GM10266 (cell line): Measurements from ENCODE around the gene BNC1.

ENCODE experiments used
- DNase-seq: peaks from one replicate; pipeline ENCODE4 v3.0.0; 2012; ENCODE audit errors: extremely low spot score
- TF ChIP-seq, protein P1 (sequence below): IDR thresholded peaks from 2 replicates; pipeline ENCODE4 v1.5.1; 2012; ENCODE audit warnings: mild to moderate bottlenecking, low read depth; ENCODE audit not compliant: control insufficient read depth, insufficient read depth; ENCODE audit errors: missing control alignments

Gene BNC1

DNA sequence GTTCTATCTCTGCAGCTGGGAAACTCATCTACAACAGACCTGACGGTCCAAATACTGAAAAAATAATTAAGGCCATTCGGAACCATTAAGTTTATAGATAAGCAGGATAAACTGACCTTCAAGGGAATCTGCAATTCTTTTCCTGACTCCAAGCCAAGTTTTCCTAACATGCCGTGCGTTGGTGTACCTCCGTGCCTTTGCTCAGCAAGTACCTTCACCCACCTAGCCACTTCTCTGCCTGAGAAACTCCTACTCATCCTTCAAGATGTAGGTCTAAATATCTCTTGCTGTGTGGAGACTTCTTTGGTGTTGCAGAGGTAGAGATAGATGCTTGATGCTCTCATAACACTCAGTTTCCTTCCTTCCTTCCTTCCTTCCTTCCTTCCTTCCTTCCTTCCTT, 24.2 kb upstream of the BNC1 start:
- TF ChIP-seq, protein P1, sequence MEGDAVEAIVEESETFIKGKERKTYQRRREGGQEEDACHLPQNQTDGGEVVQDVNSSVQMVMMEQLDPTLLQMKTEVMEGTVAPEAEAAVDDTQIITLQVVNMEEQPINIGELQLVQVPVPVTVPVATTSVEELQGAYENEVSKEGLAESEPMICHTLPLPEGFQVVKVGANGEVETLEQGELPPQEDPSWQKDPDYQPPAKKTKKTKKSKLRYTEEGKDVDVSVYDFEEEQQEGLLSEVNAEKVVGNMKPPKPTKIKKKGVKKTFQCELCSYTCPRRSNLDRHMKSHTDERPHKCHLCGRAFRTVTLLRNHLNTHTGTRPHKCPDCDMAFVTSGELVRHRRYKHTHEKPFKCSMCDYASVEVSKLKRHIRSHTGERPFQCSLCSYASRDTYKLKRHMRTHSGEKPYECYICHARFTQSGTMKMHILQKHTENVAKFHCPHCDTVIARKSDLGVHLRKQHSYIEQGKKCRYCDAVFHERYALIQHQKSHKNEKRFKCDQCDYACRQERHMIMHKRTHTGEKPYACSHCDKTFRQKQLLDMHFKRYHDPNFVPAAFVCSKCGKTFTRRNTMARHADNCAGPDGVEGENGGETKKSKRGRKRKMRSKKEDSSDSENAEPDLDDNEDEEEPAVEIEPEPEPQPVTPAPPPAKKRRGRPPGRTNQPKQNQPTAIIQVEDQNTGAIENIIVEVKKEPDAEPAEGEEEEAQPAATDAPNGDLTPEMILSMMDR = no peak

DNA sequence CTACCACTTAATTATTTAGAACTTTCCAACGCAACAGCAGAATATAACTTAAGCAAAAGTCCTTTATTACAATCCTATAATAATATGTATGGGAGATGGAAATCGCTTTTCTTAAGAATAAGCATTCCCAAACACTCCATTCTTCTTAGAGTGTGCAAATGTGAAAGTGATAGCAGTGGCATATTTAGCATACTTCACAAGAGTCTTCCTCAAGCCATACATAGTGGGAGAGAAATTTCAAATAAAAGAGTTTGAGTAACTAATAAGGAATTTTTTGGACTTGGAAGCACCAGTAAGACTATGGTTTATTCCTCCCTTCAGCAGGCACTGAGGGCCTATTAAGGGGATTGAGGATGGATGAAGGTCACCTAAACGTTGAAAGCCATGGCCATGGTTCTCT, 22.1 kb upstream of the BNC1 start:
- DNase-seq = no peak
- TF ChIP-seq, protein P1 = no peak

More for the DNA sequence above, 24.2 kb upstream of the BNC1 start:
- no peak for DNase-seq

DNA sequence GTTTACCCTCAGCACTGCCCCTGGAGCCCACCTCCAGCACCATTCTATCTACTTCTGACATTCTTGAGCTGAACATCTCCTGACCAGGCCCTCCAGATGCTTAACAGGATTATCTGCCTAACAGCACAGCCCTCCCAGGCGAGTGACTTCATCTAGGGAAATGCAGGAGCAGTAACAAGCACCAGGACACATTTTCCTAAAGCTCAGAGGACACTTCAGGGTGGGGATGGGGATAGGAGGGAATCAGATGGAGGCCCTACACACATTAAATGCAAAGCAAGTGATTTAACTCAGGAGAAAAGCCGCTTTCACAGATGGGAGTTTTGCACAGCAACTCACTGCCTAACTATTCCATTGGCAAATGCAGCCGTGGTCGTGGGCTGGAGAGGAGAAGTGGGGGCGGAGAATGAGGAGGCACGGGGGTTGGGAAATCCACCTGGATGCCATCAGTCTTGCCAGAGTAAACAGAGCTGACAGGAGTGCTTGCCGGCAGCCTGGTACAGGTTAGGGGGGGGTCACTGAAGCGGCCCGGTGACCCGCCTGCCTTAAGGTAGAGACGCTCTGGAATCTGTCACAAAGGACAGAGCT, 21.3 kb upstream of the BNC1 start:
- TF ChIP-seq, protein P1 = no peak
- no peak for DNase-seq

DNA sequence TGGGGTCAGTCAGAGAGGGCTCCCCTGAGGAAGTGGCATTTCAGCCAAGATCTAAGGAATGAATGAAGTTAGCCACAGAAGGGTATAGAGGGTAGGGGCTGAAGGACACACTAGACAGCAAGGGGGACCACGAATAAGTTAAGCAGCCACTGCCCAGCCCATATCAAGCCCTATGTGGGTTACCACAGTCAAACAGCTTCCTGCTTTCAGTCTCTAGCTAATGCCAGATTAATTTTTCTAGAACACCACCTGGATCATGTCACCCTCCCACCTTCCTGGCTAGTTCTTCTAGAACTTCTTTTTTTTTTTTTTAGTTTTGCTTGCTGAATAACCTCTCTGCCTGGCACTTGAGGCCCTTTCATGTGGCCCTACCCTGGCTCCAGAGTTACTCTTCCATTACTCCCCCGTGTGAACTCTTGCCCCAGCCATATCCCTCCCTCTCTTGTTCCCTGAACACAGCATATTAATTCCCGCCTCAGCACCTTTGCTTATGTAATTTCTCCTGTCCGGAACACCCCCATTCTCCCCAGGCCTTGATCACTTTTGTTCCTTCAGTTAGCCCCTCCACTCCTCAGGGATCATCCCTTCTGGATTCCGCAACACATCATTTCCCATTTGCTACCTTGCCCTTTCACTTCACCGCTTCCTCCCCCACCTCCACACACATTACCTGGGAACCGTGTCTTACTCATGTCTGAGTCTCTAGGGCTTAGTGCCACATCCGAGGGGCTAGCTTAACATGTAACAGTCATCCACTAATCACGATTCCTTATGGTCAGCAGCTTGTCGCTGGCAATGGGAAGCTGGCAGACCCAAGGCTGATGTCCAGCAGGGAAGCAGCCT, 20.6 kb upstream of the BNC1 start:
- TF ChIP-seq, protein P1 = no peak
- DNase-seq = no peak

DNA sequence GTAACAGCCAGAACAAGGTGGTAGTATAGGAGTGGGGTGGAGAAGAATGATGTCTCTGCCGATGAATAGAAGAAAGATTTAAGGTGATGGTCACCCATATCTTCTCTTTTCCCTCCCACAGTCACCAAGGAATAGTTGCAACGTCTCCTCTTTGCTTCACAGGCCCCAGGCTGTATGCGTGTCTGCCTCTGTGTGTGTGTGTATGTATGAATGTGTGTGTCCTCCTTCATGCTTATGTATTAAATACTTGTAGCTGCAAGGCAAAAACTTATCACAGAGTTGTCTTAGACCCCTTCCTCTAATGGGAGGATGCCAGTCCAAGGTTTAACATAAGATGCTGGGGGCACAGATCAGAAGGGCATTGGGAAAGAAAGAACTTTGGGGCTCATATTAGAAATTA, 19.1 kb upstream of the BNC1 start:
- TF ChIP-seq, protein P1 = no peak
- no peak for DNase-seq

DNA sequence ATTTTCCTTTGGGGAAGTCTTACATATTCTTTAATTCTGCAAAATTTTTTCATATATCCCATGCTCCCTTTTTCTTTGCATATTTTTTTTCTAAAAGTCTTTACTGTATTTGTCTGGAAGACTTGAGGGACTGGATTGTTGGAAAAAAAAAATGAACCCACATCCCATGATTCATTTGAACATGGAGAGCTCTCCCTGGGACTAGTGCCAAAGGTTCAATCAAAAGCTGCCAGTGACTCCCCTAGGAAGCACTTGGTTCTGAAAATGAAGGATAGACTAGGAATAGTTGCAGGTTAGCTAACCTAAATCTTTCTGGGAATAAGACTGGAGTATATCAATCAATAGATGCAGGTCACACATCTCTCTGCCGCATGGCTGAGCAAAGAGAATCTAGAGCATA, 16.4 kb upstream of the BNC1 start:
- no peak for DNase-seq
- TF ChIP-seq, protein P1 = no peak

DNA sequence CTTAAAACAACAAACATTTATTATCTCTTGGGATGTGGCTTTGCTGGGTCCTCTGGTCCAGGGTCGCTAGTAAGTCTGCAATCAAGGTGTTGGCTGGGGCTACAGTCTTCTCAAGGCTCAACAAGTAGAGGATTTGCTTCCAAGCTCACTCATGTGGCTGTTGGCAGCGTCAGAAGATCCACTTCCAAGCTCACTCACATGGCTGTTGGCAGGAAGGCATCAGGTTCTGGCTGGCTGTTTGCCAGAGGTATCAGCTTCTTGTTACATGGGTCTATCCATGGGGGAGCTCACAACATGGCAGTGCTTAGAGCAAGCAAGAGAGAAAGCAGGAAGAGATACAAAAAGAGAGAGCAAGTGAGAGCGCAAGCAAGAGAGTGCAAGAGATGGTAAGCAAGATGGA, 15.0 kb upstream of the BNC1 start:
- TF ChIP-seq, protein P1 = no peak
- DNase-seq = no peak
